GM18519 (cell line): ENCODE results near the gene CAMK2D.
A peak's percentile ranks its signal among the peaks of the same experiment; 100 is the strongest.
"Not testable (repeated sequence)": the region's sequence is repeated elsewhere in the genome, so short reads cannot be mapped to it uniquely, and the experiment has no call there.

Source experiments
- ATAC-seq: cut with Tn5 transposase; IDR thresholded peaks from one replicate; pipeline ENCODE4 v1.9.1; 2021; ENCODE audit warnings: mild to moderate bottlenecking, moderate library complexity; ENCODE audit not compliant: unreplicated experiment, low FRiP score

Gene CAMK2D

GRCh38 chr4:113687067-113687718 is 74.3 kb downstream of the CAMK2D start:
- no peak for ATAC-seq

GRCh38 chr4:113685157-113685556 is 76.4 kb downstream of the CAMK2D start:
- ATAC-seq = not testable (repeated sequence)

GRCh38 chr4:113684534-113685091 is 76.9 kb downstream of the CAMK2D start:
- ATAC-seq = no peak

- ATAC-seq = peak; percentile 99
Measured at GRCh38 chr4:113682730-113683537, 78.6 kb downstream of the CAMK2D start.

GRCh38 chr4:113678641-113679040 is 82.9 kb downstream of the CAMK2D start:
- ATAC-seq = no peak

- ATAC-seq = no peak
Measured at GRCh38 chr4:113677325-113677724, 84.2 kb downstream of the CAMK2D start.

- no peak for ATAC-seq
Measured at GRCh38 chr4:113675731-113676697, 85.5 kb downstream of the CAMK2D start.

GRCh38 chr4:113674733-113675132 is 86.8 kb downstream of the CAMK2D start:
- ATAC-seq = no peak

GRCh38 chr4:113674251-113674650 is 87.3 kb downstream of the CAMK2D start:
- ATAC-seq = no peak

- ATAC-seq = peak; percentile 87
Measured at GRCh38 chr4:113673450-113673849, 88.1 kb downstream of the CAMK2D start.

- ATAC-seq = no peak
Measured at GRCh38 chr4:113666386-113667114, 95.0 kb downstream of the CAMK2D start.

GRCh38 chr4:113665036-113665435 is 96.5 kb downstream of the CAMK2D start:
- ATAC-seq = no peak

GRCh38 chr4:113662581-113662980 is 99.0 kb downstream of the CAMK2D start:
- no peak for ATAC-seq

GRCh38 chr4:113659127-113659526 is 102.4 kb downstream of the CAMK2D start:
- ATAC-seq = no peak

- ATAC-seq = no peak
Measured at GRCh38 chr4:113657586-113658233, 103.8 kb downstream of the CAMK2D start.

- ATAC-seq = no peak
Measured at GRCh38 chr4:113653871-113654270, 107.7 kb downstream of the CAMK2D start.

- no peak for ATAC-seq
Measured at GRCh38 chr4:113646442-113646822, 115.1 kb downstream of the CAMK2D start.

GRCh38 chr4:113645771-113646441 is 115.6 kb downstream of the CAMK2D start:
- no peak for ATAC-seq

- ATAC-seq = no peak
Measured at GRCh38 chr4:113645288-113645687, 116.2 kb downstream of the CAMK2D start.
